Ishikawa (cell line): ENCODE measurements around the gene EYS.

Experiments used
- CEBPB ChIP-seq: IDR thresholded peaks from 2 replicates; pipeline ENCODE4 v1.6.1; 2012
- CREB1 ChIP-seq: IDR thresholded peaks from 2 replicates; pipeline ENCODE4 v1.6.1; 2012; ENCODE audit warnings: low read depth
- EGR1 ChIP-seq: IDR thresholded peaks from 2 replicates; pipeline ENCODE4 v1.6.1; 2012
- EP300 ChIP-seq: IDR thresholded peaks from 2 replicates; pipeline ENCODE4 v1.6.1; 2012; ENCODE audit warnings: borderline replicate concordance
- FOXM1 ChIP-seq: IDR thresholded peaks from 2 replicates; pipeline ENCODE4 v1.6.1; 2012; ENCODE audit warnings: low read depth, borderline replicate concordance
- MAX ChIP-seq: IDR thresholded peaks from 2 replicates; pipeline ENCODE4 v1.6.1; 2012
- NFIC ChIP-seq: IDR thresholded peaks from 2 replicates; pipeline ENCODE4 v1.6.1; 2012
- RAD21 ChIP-seq: IDR thresholded peaks from 2 replicates; pipeline ENCODE4 v1.6.1; 2012; ENCODE audit warnings: low read depth
- REST ChIP-seq: IDR thresholded peaks from 2 replicates; pipeline ENCODE4 v1.6.1; 2012; ENCODE audit warnings: low read depth, mild to moderate bottlenecking
- TAF1 ChIP-seq: IDR thresholded peaks from 2 replicates; pipeline ENCODE4 v1.6.1; 2012; ENCODE audit warnings: low read depth, mild to moderate bottlenecking
- TCF12 ChIP-seq: IDR thresholded peaks from 2 replicates; pipeline ENCODE4 v1.6.1; 2012; ENCODE audit warnings: low read depth
- TEAD4 ChIP-seq: IDR thresholded peaks from 2 replicates; pipeline ENCODE4 v1.6.1; 2012
- USF1 ChIP-seq: IDR thresholded peaks from 2 replicates; pipeline ENCODE4 v1.6.1; 2012
- YY1 ChIP-seq: IDR thresholded peaks from 2 replicates; pipeline ENCODE4 v1.6.1; 2012; ENCODE audit warnings: low read depth
- ZBTB7A ChIP-seq: IDR thresholded peaks from 2 replicates; pipeline ENCODE4 v1.6.1; 2012; ENCODE audit warnings: low read depth

Gene EYS

GRCh38 chr6:65075705-65076230, 631.3 kb downstream of the EYS start:
- TF ChIP-seq TAF1 (no peak), MAX (no peak), FOXM1 (no peak), USF1 (no peak), CEBPB (no peak), EP300 (no peak), YY1 (no peak), REST (no peak), TCF12 (no peak), TEAD4 (no peak), RAD21 (no peak), EGR1 (no peak)

GRCh38 chr6:65072500-65072899, 634.5 kb downstream of the EYS start:
- no peak for TF ChIP-seq YY1
- TF ChIP-seq TCF12 = no peak
- TF ChIP-seq NFIC = no peak
- no peak for TF ChIP-seq EGR1

- no peak for TF ChIP-seq USF1
- TF ChIP-seq TCF12 = no peak
These were observed 635.5 kb downstream of the EYS start for GRCh38 chr6:65071480-65071879.

- TF ChIP-seq MAX (no peak), NFIC (no peak), EGR1 (no peak), TCF12 (no peak), ZBTB7A (no peak), YY1 (no peak), RAD21 (no peak), EP300 (no peak), CREB1 (no peak), FOXM1 (no peak), USF1 (no peak), TAF1 (no peak), CEBPB (no peak)
These were observed 642.2 kb downstream of the EYS start for GRCh38 chr6:65064844-65065243.

- TF ChIP-seq REST (no peak), CREB1 (no peak), RAD21 (no peak), USF1 (no peak), MAX (no peak), YY1 (no peak), TCF12 (no peak), TEAD4 (no peak), ZBTB7A (no peak), CEBPB (no peak), EP300 (no peak), EGR1 (no peak), TAF1 (no peak)
These were observed 647.5 kb downstream of the EYS start for GRCh38 chr6:65059568-65059967.

- TF ChIP-seq MAX (no peak), TCF12 (no peak), CREB1 (no peak), REST (no peak), CEBPB (no peak), TAF1 (no peak)
These were observed 651.5 kb downstream of the EYS start for GRCh38 chr6:65055545-65055944.
